Measurements from ENCODE around the gene SIMC1. TPM values are rescaled to one million over a fixed set of nuclear protein-coding genes. Genes with fewer than 3 reads are reported as not detected.
"Not testable (repeated sequence)": the region's sequence is repeated elsewhere in the genome, so short reads cannot be mapped to it uniquely, and the experiment has no call there.

Gene SIMC1
- total RNA-seq, 2 donors from 2014 or later: 17.9 to 28.5 TPM

DNA sequence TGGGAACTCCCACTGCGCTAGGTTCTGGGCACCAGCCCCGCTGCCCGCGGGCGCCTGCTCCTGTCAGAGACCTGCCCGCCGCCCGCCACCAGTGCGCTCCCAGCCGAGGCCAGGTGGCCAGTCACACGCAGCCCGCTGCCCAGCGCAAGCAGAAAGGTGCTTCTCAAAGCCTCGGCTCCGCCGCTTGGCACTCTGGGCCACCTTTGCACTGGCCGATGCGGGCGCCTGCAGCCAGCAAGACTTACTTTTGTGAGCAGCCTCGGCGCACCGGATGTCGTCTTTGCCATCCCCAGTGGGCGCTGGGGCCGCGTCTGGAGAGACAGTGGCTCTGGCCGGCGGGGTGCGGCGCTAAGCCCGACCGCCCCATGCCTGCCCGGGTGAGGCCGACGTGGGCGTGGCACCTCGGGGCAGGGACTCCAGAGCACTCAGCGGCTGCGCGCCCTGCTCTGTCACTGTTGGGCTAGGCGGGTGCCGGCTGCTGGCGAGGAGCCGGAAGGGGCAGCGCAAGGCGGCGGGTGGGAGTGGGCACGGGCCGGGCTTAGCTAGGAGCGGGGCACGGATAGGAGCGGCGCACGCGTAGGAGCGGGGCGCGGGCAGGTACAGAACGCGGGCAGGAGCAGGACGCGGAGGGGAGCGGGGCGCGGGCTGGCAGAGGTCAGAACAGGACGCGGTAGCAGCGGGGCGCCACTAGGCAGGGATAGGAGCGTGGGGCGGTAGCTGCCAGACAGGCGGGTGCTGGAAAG lies 39.1 kb upstream of the SIMC1 start:
- H3K36me3 Mint-ChIP-seq (ENCODE audit: low read depth); H3K9me3 Mint-ChIP-seq; H3K4me1 Mint-ChIP-seq; H3K27ac Mint-ChIP-seq: not testable (repeated sequence)
- Mint-ChIP-seq H3K4me3 (peak overlapping the region; percentile 67), H3K27me3 (peaks cover 15% of the 10 kb centered on the region)
- ATAC-seq (replicated peaks): peak; percentile 65

DNA sequence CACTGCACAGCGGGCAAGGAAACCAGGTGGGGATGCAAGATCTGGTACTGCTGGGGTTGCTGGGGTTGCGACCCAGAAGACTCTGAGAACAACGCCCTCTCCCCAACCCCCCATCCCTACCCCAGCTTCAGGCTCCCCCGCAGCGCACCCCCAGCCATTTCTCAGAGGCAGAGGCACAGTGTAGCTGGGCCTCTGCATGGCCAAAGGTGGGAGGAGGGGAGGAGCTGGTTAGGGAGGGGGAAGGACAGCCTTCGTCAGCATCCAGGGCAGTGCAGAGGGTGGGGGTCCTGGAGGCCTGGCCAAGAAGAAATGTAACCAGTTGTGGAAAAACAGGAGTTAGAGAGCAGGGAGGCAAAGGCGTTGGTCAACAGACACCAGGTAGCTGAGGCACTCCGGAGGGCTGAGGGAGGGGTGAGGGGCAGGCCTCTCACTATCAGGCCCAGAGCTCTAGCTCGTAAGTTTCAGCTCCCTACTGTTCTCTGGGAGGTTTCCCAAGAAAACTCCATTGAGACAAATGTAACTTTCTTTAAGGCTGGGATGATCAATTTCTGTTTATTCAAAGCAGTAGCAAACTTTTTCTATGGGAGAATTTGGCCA lies 38.3 kb upstream of the SIMC1 start:
- not testable (repeated sequence) for ATAC-seq (replicated peaks); H3K4me1 Mint-ChIP-seq; H3K36me3 Mint-ChIP-seq (ENCODE audit: low read depth); H3K27ac Mint-ChIP-seq; H3K9me3 Mint-ChIP-seq
- Mint-ChIP-seq H3K4me3 (peak overlapping the region; percentile 67), H3K27me3 (peaks cover 15% of the 10 kb centered on the region)

DNA sequence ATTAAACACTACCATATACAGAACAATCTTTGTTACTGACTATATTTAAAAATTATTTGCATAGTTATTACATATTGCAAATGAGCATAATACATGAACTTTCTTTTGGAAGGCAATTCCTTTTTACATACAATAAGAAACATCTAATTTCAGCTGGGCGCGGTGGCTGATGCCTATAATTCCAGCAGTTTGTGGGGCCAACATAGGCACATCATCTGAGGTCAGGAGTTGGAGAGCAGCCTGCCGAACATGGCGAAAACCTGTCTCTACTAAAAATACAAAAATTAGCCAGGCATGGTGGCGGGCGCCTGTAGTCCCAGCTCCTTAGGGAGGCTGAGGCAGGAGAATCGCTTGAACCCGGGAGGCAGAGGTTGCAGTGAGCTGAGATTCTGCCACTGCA lies 36.4 kb upstream of the SIMC1 start:
- Mint-ChIP-seq H3K4me1 (no peaks in the 10 kb centered on the region), H3K27me3 (peaks cover 15% of the 10 kb centered on the region), H3K36me3 (ENCODE audit: low read depth) (no peaks in the 10 kb centered on the region), H3K27ac (no peak overlapping the region), H3K9me3 (no peaks in the 10 kb centered on the region), H3K4me3 (no peak overlapping the region)
- ATAC-seq (replicated peaks): no peak

DNA sequence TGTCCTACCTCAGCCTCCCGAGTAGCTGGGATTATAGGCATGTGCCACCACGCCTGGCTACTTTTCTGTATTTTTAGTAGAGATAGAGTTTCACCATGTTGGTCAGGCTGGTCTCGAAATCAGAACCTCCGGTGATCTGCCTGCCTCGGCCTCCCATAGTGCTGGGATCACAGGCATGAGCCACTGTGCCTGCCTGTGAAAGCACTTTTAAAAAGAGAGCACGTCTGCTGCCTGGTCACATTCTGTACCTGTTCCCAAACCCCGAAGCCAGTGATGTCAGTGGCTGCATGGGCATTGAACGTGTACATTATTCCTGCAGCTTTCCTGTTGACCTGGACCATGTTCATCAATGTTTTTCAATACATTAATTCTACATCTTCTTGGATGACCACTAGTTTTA lies 35.1 kb upstream of the SIMC1 start:
- Mint-ChIP-seq H3K27ac (no peak overlapping the region), H3K9me3 (no peaks in the 10 kb centered on the region), H3K36me3 (ENCODE audit: low read depth) (no peaks in the 10 kb centered on the region), H3K4me1 (no peaks in the 10 kb centered on the region), H3K4me3 (no peak overlapping the region), H3K27me3 (peaks cover 7% of the 10 kb centered on the region)
- ATAC-seq (replicated peaks): no peak

DNA sequence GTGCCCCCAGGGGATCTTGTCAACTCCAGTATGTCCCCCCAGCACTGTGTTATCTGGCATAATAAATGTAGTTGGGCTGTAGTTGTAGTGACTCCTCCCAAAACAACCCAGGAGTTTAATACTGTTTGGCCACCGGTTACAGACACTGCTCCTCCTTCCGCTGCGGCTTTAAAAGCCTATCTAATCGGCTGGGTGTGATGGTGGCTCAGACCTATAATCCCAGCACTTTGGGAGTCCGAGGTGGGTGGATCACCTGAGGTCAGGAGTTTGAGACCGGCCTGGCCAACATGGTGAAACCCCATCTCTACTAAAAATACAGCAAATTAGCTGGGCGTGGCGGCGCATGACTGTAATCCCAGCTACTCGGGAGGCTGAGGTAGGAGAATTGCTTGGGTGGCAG lies 34.7 kb upstream of the SIMC1 start:
- H3K36me3 Mint-ChIP-seq (ENCODE audit: low read depth); H3K4me1 Mint-ChIP-seq; H3K9me3 Mint-ChIP-seq; H3K27ac Mint-ChIP-seq; H3K4me3 Mint-ChIP-seq; ATAC-seq (replicated peaks); H3K27me3 Mint-ChIP-seq: not testable (repeated sequence)

DNA sequence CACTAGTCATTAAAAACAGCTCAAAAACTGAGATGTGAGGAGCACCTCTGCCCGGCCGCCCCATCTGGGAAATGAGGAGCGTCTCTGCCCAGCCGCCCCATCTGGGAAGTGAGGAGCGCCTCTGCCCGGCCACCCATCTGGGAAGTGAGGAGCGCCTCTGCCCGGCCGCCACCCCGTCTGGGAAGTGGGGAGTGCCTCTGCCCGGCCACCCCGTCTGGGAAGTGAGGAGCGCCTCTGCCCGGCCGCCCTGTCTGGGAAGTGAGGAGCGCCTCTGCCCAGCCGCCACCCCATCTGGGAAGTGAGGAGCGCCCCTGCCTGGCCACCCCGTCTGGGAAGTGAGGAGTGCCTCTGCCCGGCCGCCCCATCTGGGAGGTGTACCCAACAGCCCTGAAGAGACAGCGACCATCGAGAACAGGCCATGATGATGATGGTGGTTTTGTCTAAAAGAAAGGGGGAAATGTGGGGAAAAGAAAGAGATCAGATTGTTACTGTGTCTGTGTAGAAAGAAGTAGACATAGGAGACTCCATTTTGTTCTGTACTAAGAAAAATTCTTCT lies 23.7 kb upstream of the SIMC1 start:
- H3K4me3 Mint-ChIP-seq; H3K4me1 Mint-ChIP-seq; ATAC-seq (replicated peaks); H3K27ac Mint-ChIP-seq; H3K36me3 Mint-ChIP-seq (ENCODE audit: low read depth); H3K9me3 Mint-ChIP-seq: not testable (repeated sequence)
- H3K27me3 Mint-ChIP-seq: peaks cover 19% of the 10 kb centered on the region

DNA sequence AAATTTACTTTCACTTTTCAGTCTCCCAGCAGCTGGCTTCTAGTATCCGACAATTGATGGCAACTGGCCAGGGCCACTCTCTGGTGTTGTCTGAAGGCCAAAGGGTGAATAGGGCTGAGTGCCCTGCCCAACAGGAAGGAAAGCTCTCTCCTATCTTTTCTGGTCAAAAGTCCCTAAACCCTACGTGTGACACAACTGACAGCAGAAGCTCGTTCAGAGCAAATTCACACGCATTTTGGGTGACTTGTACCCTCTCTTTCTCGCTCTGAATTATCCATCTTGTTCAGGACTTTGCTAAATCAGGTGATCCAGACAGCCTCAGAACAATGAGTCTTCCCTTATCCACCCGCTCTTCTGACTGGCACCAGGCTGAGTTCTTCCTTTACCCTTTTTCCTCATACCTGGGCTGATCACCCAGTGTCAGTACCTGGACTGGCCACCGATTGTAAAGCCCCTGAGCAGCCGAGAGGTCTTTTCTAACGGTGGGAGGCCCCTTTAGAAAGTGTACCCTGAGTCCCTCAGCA lies 21.8 kb upstream of the SIMC1 start:
- not testable (repeated sequence) for H3K36me3 Mint-ChIP-seq (ENCODE audit: low read depth); ATAC-seq (replicated peaks); H3K4me1 Mint-ChIP-seq; H3K9me3 Mint-ChIP-seq; H3K27ac Mint-ChIP-seq
- Mint-ChIP-seq H3K27me3 (peaks cover 19% of the 10 kb centered on the region), H3K4me3 (peak overlapping the region; percentile 30)

DNA sequence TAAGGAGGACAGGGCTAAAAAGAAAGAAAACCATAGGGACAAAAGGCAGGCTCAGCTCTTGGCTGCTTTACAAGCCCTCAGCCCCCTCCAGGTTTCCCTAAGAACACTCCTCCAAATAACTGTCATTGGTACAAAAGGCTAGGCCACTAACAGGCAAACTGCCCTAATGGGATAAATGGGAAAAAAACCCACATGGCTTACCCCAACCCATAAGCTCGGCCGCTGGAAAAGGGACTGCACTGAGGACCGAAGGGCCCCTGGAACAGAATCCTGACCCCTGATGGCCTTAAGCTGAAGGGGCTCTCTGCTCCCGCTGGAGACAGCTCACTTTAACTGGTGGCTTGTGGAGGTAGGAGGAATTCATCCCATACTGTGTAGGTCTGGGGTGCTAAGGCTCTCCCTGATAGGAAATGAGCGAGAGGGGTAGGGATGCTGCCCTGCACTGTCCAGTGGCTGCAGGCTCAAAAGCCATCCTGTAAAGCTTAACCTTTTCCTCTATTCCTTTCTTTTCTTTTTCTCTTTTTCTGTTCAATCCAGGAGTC lies 21.0 kb upstream of the SIMC1 start:
- not testable (repeated sequence) for H3K27ac Mint-ChIP-seq; H3K9me3 Mint-ChIP-seq; ATAC-seq (replicated peaks); H3K4me1 Mint-ChIP-seq; H3K36me3 Mint-ChIP-seq (ENCODE audit: low read depth); H3K4me3 Mint-ChIP-seq
- peaks cover 19% of the 10 kb centered on the region for H3K27me3 Mint-ChIP-seq

DNA sequence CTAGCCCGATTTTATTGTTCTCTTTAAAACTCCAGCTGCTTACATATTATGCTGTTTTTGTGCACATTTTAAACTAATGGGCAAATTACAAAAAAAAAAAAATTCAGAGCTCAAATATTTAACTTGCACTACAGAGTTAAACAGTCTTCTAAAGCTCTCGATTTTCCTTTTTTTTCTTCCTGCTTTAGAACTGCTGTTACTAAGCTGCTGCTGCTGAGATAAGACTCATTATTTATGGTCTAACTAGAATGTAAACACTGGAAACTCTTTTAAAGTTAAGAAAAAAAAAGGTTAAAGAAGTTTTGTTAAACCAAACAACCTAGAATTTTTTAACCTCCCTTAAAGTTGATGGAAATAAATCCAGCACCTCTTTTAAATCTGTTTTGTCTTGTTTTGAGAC lies 20.5 kb upstream of the SIMC1 start:
- not testable (repeated sequence) for ATAC-seq (replicated peaks); H3K36me3 Mint-ChIP-seq (ENCODE audit: low read depth); H3K4me1 Mint-ChIP-seq; H3K27ac Mint-ChIP-seq; H3K4me3 Mint-ChIP-seq; H3K9me3 Mint-ChIP-seq
- H3K27me3 Mint-ChIP-seq: peaks cover 17% of the 10 kb centered on the region

DNA sequence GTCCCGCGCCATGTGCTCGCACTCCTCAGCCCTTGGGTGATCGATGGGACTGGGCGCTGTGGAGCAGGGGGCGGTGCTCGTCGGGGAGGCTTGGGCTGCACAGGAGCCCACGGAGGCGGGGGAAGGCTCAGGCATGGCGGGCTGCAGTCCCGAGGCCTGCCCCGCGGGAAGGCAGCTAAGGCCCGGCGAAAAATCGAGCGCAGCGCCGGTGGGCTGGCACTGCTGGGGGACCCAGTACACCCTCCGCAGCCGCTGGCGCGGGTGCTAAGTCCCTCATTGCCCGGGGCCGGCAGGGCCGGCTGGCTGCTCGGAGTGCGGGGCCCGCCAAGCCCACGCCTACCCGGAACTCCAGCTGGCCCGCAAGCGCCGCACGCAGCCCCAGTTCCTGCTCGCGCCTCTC lies 16.2 kb upstream of the SIMC1 start:
- not testable (repeated sequence) for H3K27ac Mint-ChIP-seq; H3K4me1 Mint-ChIP-seq; H3K36me3 Mint-ChIP-seq (ENCODE audit: low read depth); H3K4me3 Mint-ChIP-seq; H3K9me3 Mint-ChIP-seq; ATAC-seq (replicated peaks)
- H3K27me3 Mint-ChIP-seq: peaks cover 15% of the 10 kb centered on the region

DNA sequence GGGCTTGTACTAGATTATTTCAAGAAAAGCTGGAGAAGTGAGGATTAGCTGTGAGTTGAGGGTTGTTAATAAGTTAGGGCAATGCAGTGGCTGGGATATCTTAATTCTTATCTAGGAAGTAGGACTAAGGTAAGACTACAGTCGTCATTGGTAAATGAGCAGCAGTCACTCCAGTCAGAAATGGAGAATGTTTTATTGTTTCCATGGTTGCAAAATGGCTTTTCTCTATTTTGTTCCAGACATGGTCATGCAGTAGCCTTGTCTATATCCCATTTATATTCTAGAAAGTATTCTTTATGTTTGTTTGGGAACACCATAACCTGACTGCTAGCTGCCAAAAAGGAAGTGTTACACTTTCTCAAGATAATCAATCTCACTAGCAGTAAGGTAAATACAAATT lies 9.9 kb upstream of the SIMC1 start:
- H3K9me3 Mint-ChIP-seq; H3K27ac Mint-ChIP-seq; ATAC-seq (replicated peaks); H3K4me3 Mint-ChIP-seq; H3K36me3 Mint-ChIP-seq (ENCODE audit: low read depth); H3K27me3 Mint-ChIP-seq; H3K4me1 Mint-ChIP-seq: not testable (repeated sequence)

DNA sequence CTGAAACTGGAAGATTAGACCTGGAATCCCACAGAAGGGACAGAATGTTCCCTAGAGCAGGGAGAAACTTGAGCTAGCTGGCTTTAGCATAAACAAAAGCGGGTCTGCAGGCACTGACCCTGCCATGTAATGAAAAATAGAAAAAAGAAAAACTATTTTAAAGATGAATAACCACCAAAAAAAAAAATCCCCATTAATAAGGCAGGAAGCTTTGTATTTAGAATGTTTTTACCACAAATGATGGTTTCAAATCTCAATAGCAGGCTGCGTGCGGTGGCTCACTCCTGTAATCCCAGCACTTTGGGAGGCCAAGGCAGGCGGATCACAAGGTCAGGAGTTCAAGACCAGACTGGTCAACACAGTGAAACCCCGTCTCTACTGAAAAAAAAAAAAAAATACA lies 5.0 kb upstream of the SIMC1 start:
- H3K9me3 Mint-ChIP-seq; ATAC-seq (replicated peaks); H3K4me1 Mint-ChIP-seq: not testable (repeated sequence)

DNA sequence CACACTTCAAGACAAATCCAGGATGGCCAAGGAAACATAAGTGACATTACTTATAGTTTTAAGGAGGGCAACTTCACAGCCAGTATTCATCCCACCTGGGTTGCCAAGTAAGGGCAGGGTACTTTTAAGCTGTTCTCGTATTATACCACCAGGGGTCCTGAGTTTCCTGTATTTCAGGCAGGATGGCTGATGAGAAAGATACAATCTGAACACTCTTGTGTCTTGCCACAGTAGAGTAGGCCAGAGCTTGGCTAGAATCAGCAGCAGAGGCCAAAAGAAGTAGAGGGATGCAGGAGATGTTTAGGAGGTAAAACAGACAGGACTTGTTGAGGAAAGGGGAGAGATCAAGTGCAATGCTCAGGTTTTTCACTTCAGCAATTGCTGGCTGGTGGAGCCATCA lies 3.1 kb upstream of the SIMC1 start:
- peak; percentile 41 for ATAC-seq (replicated peaks)
- H3K27ac Mint-ChIP-seq: peak overlapping the region; percentile 18
- H3K27me3 Mint-ChIP-seq; H3K9me3 Mint-ChIP-seq; H3K4me3 Mint-ChIP-seq; H3K4me1 Mint-ChIP-seq; H3K36me3 Mint-ChIP-seq (ENCODE audit: low read depth): not testable (repeated sequence)

More for the DNA sequence above, 5.0 kb upstream of the SIMC1 start:
- H3K36me3 Mint-ChIP-seq (ENCODE audit: low read depth); H3K27me3 Mint-ChIP-seq; H3K27ac Mint-ChIP-seq; H3K4me3 Mint-ChIP-seq: not testable (repeated sequence)

DNA sequence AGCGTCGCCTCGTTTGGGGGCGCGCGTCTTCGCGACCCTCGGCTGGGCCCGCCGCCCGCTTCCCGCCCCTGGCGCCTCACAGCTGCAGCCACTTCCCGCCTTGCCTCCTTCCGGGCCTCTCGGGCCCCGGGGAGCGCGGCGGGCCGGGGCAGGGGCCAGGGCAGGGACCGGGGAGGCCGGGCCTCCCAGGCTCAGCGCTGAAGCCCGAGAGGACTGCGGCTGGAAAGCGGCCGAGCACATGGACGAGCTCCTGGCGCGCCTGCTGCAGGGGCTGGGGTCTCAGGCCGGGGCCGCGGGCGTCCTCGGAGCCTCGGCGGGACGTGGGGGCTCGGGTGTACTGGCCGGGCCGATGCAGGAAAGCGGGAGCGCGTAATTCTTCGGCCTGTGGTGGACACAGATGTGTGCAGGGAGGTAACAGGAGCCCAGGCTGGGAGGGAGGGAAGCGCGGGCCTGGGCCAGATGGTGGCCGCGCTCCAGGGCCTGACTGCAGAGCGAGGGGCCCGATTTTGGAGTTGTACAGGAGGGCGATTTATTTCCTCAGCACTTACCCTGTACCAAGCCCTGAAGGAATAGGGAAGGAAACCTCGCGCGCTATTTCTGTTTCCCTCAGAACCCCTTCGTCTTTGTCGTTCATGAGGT lies 540 bp downstream of the SIMC1 start:
- not testable (repeated sequence) for H3K27me3 Mint-ChIP-seq; H3K27ac Mint-ChIP-seq; H3K9me3 Mint-ChIP-seq; H3K36me3 Mint-ChIP-seq (ENCODE audit: low read depth); H3K4me1 Mint-ChIP-seq; H3K4me3 Mint-ChIP-seq
- peak; percentile 66 for ATAC-seq (replicated peaks)

DNA sequence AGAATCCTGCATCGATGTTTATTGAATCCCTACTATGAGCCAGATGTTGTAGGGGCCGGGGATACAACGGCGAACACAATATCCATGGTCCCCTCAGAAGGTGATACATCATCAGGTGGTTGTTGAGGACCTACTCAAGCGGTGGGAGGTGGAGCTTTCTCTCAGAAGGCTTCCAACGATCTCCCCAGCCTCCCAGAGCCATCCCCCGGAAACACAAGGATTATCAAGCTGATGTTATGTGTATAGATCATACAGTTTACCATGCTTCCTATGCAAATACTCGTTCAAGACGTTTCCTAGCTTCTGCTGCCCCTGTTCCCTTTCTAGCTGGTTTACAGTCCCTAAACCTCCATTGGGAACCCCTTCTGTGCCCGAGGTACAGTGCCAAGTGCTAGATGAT lies 1.1 kb downstream of the SIMC1 start:
- not testable (repeated sequence) for H3K4me3 Mint-ChIP-seq; H3K9me3 Mint-ChIP-seq; H3K4me1 Mint-ChIP-seq; H3K36me3 Mint-ChIP-seq (ENCODE audit: low read depth); H3K27me3 Mint-ChIP-seq; H3K27ac Mint-ChIP-seq
- ATAC-seq (replicated peaks): peak; percentile 25
